Measurements from ENCODE around the gene MACROD2. TPM values are rescaled to one million over a fixed set of nuclear protein-coding genes. Genes with fewer than 3 reads are reported as not detected.

MACROD2 gene
- total RNA-seq, 1 experiment from 2014 or later = 1.6 TPM

DNA sequence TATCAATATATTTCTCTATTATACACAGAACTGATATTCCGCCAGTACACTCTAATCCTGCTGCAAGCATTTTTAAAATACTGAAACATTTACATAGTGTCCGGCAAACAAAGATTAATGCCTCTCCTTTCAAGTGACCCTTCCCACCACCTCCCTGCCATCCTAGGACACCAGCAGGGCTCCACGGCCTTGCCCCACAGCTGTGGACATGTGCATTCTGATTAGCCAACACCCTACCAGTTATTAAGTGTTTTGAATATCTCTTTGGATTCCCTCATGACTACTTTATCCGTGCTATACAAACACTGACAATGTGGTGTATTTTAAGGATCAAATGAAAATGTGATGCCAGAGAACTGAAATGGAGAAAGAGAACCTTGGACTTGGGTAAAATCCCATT lies 1962.8 kb downstream of the MACROD2 start:
- H3T11ph ChIP-seq (ENCODE audit: low read length) = no peak overlapping the region
- TF ChIP-seq, protein P1, sequence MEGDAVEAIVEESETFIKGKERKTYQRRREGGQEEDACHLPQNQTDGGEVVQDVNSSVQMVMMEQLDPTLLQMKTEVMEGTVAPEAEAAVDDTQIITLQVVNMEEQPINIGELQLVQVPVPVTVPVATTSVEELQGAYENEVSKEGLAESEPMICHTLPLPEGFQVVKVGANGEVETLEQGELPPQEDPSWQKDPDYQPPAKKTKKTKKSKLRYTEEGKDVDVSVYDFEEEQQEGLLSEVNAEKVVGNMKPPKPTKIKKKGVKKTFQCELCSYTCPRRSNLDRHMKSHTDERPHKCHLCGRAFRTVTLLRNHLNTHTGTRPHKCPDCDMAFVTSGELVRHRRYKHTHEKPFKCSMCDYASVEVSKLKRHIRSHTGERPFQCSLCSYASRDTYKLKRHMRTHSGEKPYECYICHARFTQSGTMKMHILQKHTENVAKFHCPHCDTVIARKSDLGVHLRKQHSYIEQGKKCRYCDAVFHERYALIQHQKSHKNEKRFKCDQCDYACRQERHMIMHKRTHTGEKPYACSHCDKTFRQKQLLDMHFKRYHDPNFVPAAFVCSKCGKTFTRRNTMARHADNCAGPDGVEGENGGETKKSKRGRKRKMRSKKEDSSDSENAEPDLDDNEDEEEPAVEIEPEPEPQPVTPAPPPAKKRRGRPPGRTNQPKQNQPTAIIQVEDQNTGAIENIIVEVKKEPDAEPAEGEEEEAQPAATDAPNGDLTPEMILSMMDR (conservative IDR thresholded peaks at IDR 0.05) = no peak
- no peak overlapping the region for H2BK12ac ChIP-seq (ENCODE audit: insufficient read length, low read depth, low read length)
- no peak overlapping the region for H3K27ac ChIP-seq (ENCODE audit: insufficient read length, low read depth, low read length)
- H2BK120ac ChIP-seq (ENCODE audit: low read depth, low read length, poor library complexity, severe bottlenecking) = no peak overlapping the region
- no peak overlapping the region for H3K4ac ChIP-seq (ENCODE audit: low read depth, low read length)
- H3K56ac ChIP-seq (ENCODE audit: insufficient read length, low read depth, low read length) = no peak overlapping the region
- no peak overlapping the region for H2BK5ac ChIP-seq (ENCODE audit: insufficient read length, low read length)
- no peaks in the 10 kb centered on the region for H3K79me2 ChIP-seq (ENCODE audit: insufficient read depth, low read length)
- no peaks in the 10 kb centered on the region for H3K79me1 ChIP-seq (ENCODE audit: insufficient read depth, low read depth, low read length, poor library complexity, severe bottlenecking)
- H2BK20ac ChIP-seq (ENCODE audit: low read depth, low read length, poor library complexity, severe bottlenecking) = no peak overlapping the region
- Mint-ChIP-seq H3K4me1 (peaks cover 11 to 13% of the 10 kb centered on the region in 2 experiments), H3K36me3 (ENCODE audit: insufficient read depth in 1 of 3, low read depth in 3 of 3) (no peaks in the 10 kb centered on the region), H3K27ac (no peak overlapping the region), H3K9me3 (no peaks in the 10 kb centered on the region), H3K27me3 (ENCODE audit: low read depth) (no peaks in the 10 kb centered on the region), H3K4me3 (no peak overlapping the region)
- H4K5ac ChIP-seq (ENCODE audit: insufficient read length, low read depth, low read length) = no peak overlapping the region
- no peak overlapping the region for H3K18ac ChIP-seq (ENCODE audit: insufficient read length, low read depth, low read length)
- H4K8ac ChIP-seq (replicated peaks; ENCODE audit: insufficient read length, low read depth, low read length) = no peak overlapping the region
- no peaks in the 10 kb centered on the region for H3K4me1 ChIP-seq (ENCODE audit: insufficient read depth, low read length)
- H2BK15ac ChIP-seq (ENCODE audit: low read depth, low read length) = no peak overlapping the region
- no peak for DNase-seq
- no peak overlapping the region for H2AFZ ChIP-seq (ENCODE audit: low read length)
- H4K20me1 ChIP-seq (ENCODE audit: control insufficient read depth, insufficient read depth, insufficient read length) = no peaks in the 10 kb centered on the region
- no peak overlapping the region for H3K9ac ChIP-seq (ENCODE audit: extremely low read depth, insufficient read length, low read length)
- no peaks in the 10 kb centered on the region for H3K23me2 ChIP-seq (ENCODE audit: insufficient read length, low read depth, low read length, poor library complexity, severe bottlenecking)
- H3K9me3 ChIP-seq (ENCODE audit: control insufficient read depth, low read depth, low read length) = no peaks in the 10 kb centered on the region
- WGBS (ENCODE audit: extremely low coverage, insufficient read length, low lambda C conversion rate) = no CpG with 5 or more reads among the region's 4 CpGs
- H3K14ac ChIP-seq (ENCODE audit: insufficient read depth, low read length) = no peak overlapping the region
- no peak overlapping the region for H3K4me2 ChIP-seq (ENCODE audit: insufficient read depth, insufficient read length, low read length)
- H3K23ac ChIP-seq (ENCODE audit: insufficient read length, low read depth, low read length) = no peak overlapping the region
- no peak overlapping the region for H2AK5ac ChIP-seq (ENCODE audit: insufficient read length, low read length)
- H4K91ac ChIP-seq (ENCODE audit: insufficient read length, low read depth, low read length) = no peak overlapping the region
- H3K27me3 ChIP-seq (ENCODE audit: insufficient read depth, low read length) = no peaks in the 10 kb centered on the region

Data from H9 (cell line).